ENCODE results near the gene SLC25A10.

SLC25A10 gene, protein sequence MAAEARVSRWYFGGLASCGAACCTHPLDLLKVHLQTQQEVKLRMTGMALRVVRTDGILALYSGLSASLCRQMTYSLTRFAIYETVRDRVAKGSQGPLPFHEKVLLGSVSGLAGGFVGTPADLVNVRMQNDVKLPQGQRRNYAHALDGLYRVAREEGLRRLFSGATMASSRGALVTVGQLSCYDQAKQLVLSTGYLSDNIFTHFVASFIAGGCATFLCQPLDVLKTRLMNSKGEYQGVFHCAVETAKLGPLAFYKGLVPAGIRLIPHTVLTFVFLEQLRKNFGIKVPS

GRCh38 chr17:81711814-81712467, at the start of gene SLC25A10:
Gene SLC25A10 (plus strand): TSS chr17:81712284. CDS start chr17:81712427, 143 bp downstream.
- peaks cover 0 to 57% of the 10 kb centered on the region in 2 experiments; a peak in 1 of 3 replicates for H3K36me3 ChIP-seq (ENCODE audit: control insufficient read depth in 2 of 2, insufficient read depth in 1 of 2, low read length in 2 of 2)
- ChIA-PET CTCF (interaction anchor here (1.0 to 2.6 kb wide), 3 partner anchors 20 to 37 kb away, joined by 3 to 13 read pairs (median 4); no protein-coding TSS in a partner anchor), POLR2A (interaction anchor here (0.5 to 6.4 kb wide), 13 partner anchors 10 to 317 kb away, joined by 3 to 55 read pairs (median 4); partner anchors contain the start of genes ARL16, BAHCC1, CENPX and HGS)
- peak within 1 kb of the TSS; percentile 73 for H3K4me3 ChIP-seq (ENCODE audit: low read depth, low read length)
- H3K9me3 ChIP-seq (ENCODE audit: control insufficient read depth, insufficient read depth, low read depth, low read length), result no peaks in the 10 kb centered on the region
- peak within 1 kb of the TSS; percentile 87 for H3K27ac ChIP-seq (ENCODE audit: extremely low read depth, low read depth, low read length)
- peaks cover 9% of the 10 kb centered on the region; the same call in 1 of the 2 replicates for H3K4me1 ChIP-seq (ENCODE audit: control insufficient read depth, insufficient read depth, low read length)
- TF ChIP-seq KLF10 (tag by site-specific recombination; IDR thresholded peaks at IDR 0.05) (peak; percentile 68), ZBTB44 (tag by site-specific recombination; IDR thresholded peaks at IDR 0.05) (peak; percentile 65; the same call in 1 of the 2 replicates), SP7 (tag by site-specific recombination; IDR thresholded peaks at IDR 0.05) (peak; percentile 5; the same call in 1 of the 2 replicates), ZNF426 (tag by site-specific recombination; IDR thresholded peaks at IDR 0.05) (no peak), YY2 (tag by site-specific recombination; IDR thresholded peaks at IDR 0.05) (no peak), ZNF175 (tag by site-specific recombination; IDR thresholded peaks at IDR 0.05) (no peak), ZNF302 (tag by site-specific recombination; IDR thresholded peaks at IDR 0.05; ENCODE audit: low read depth) (no peak), ZNF366 (tag by site-specific recombination; conservative IDR thresholded peaks at IDR 0.05) (no peak), PRDM10 (tag by site-specific recombination; IDR thresholded peaks at IDR 0.05) (no peak), ZNF10 (tag by site-specific recombination; IDR thresholded peaks at IDR 0.05) (peak; percentile 45; the same call in 1 of the 2 replicates), ZNF148 (tag by site-specific recombination; IDR thresholded peaks at IDR 0.05; ENCODE audit: borderline replicate concordance) (no peak), ZNF488 (tag by site-specific recombination; IDR thresholded peaks at IDR 0.05) (no peak), ZSCAN5A (tag by site-specific recombination; IDR thresholded peaks at IDR 0.05) (no peak), HOXC10 (CRISPR knock-in tag; IDR thresholded peaks at IDR 0.05) (no peak), ZNF76 (tag by site-specific recombination; IDR thresholded peaks at IDR 0.05; ENCODE audit: borderline replicate concordance, low read depth) (peak; percentile 53; the same call in 1 of the 2 replicates), WT1 (tag by site-specific recombination; IDR thresholded peaks at IDR 0.05) (0 out of 2 replicates have a peak, but pooled peaks have one; percentile 9), ZNF211 (tag by site-specific recombination; IDR thresholded peaks at IDR 0.05; ENCODE audit: low read depth) (no peak), ZNF624 (tag by site-specific recombination; IDR thresholded peaks at IDR 0.05) (no peak), ZNF664 (tag by site-specific recombination; IDR thresholded peaks at IDR 0.05) (no peak), ZNF629 (tag by site-specific recombination; IDR thresholded peaks at IDR 0.05) (0 out of 2 replicates have a peak, but pooled peaks have one; percentile 44), ZNF214 (tag by site-specific recombination; IDR thresholded peaks at IDR 0.05; ENCODE audit: borderline replicate concordance) (no peak), ZNF626 (tag by site-specific recombination; IDR thresholded peaks at IDR 0.05) (no peak), GLIS1 (tag by site-specific recombination; IDR thresholded peaks at IDR 0.05) (peak; percentile 94), ZNF24 (tag by site-specific recombination; IDR thresholded peaks at IDR 0.05) (no peak), ZNF521 (tag by site-specific recombination; IDR thresholded peaks at IDR 0.05) (no peak)
- TF ChIP-seq, protein P1, sequence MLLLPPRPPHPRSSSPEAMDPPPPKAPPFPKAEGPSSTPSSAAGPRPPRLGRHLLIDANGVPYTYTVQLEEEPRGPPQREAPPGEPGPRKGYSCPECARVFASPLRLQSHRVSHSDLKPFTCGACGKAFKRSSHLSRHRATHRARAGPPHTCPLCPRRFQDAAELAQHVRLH (tag by site-specific recombination; IDR thresholded peaks at IDR 0.05), result no peak
